CD4-positive, alpha-beta T cell treated with Interleukin-15 for 4 hours (primary cell): ENCODE data around the gene SNTA1.
"Not testable (repeated sequence)": the region's sequence is repeated elsewhere in the genome, so short reads cannot be mapped to it uniquely, and the experiment has no call there.

ENCODE experiments used
- DNase-seq: peaks from one replicate; pipeline ENCODE4 v3.0.0-alpha.2; 2020; ENCODE audit warnings: low spot score

Gene SNTA1

DNA sequence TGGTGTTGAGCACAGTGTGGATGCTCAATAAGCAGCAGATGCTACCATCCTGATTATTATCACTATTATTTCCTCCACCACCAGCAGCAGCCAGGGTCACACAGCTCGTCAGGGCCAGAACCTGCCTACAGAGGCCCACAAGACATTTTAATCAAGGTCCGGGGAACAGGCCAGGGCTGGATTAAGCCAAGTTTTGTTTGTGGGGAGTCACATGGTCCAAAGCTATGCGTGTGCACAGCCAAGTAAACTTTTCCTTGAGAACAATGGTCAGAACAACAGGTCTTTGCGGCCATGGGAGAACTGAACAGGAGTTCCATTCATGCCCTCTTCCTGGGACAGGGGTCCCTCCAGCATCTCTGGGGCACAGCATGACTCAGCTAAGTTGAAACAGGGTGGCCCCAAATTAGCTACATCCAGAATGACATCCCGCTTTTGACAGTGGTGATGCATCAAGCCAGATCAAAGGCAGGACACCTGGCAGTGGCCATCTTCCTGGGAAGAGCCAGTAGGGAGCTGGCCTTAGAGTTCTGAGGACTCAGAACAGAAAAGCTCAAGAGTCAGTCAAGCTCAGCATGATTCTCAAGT lies 11.7 kb downstream of the SNTA1 start:
- no peak for DNase-seq

GRCh38 chr20:33423875-33424274 lies 19.7 kb downstream of the SNTA1 start:
- DNase-seq, result not testable (repeated sequence)

GRCh38 chr20:33423141-33423834 lies 20.3 kb downstream of the SNTA1 start:
- DNase-seq, result no peak

DNA sequence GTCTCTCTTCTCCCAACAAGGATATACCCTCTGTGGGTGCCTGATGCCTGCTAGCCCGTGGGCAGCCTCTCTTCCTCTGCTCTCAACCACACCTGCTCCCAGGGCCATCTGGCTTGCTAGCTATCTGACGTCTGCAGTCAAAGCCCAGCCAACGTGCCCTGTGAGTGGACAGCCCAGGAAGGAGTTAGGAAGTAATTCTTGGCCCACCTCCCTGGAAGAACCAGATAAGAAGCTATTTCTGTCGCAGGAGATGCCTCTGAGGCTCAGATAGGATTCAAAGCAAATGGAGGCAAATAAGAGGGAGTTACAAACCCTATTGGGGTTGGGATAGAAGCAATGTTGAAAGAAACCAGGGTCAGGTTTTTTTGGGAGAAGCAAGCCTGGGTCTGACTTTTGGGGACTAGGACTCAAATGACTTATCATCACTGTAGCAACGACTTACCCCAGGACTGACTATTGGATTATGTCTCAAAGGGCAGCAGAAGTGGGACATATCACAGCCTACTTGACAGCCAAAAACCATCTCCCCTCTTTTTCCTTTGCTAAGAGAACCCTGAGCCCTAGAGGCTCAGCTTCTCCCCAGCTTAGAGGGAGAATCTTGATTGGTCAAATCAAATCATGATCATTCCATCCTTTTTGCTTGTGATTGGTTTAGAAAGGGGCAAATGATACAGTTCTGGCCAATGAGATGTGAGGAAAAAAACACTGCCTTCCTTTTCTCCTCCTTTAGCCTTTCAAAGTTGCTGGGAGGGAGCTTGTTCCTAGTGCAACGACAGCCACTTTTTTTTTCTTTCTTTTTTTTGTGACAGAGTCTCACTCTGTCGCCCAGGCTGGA lies 24.2 kb downstream of the SNTA1 start:
- DNase-seq, result no peak

- no peak for DNase-seq
These were observed 25.5 kb downstream of the SNTA1 start for GRCh38 chr20:33418033-33418432.

- no peak for DNase-seq
These were observed 27.6 kb downstream of the SNTA1 start for GRCh38 chr20:33415948-33416347.

DNA sequence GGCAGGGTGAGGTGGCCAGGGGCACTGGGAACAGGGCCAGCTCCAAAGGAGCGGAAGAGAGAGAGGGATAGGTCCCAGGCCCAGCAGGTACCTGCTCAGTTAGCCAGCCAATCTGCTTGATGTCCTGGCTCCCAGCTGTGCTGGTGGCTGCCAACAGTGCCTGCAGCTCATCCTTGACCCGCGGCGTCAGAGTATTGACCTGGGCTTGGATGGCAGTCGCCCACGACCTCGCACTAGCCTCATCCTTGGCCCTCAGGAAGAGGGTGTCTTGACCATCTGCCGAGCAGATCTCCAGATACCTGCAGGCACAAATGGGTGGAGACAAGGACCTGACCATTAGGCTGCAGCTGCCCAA lies 31.1 kb downstream of the SNTA1 start:
- no peak for DNase-seq

DNA sequence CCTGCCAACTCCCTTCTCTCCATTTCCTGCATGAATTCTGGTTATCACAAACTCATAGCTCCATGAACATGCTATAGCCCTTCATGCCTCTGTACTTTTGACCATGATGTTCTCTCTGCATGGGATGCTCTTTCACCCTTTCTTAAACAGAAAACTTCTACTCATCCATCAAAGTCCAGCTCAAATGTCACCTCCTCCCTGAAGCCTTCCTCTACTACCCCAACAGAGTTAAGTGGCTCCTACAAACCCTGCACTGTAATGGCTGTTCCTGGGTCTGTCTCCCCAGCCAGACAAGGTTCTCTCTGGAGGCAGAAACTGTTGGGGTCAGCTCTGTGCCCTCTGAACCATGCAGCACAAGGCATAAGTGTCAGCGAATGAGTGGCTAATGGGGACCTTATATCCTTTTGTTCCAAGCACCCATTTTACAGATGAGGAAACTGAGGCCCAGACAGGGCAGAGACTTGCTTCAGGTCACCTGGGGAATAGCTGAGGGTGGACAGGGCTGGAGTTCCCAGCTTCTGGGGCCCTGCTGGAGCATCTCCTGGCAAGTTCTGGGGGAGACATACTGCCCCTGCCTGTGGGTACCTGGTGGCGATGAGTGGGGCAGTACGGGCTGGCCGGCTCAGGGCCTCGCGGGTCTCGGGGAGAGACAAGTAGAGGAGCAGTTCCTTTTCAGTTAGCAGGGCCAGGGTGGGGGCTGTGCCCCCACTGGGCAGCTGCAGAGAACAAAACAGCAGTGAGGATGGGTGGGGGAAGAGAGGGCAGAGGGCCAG lies 31.7 kb downstream of the SNTA1 start:
- no peak for DNase-seq

GRCh38 chr20:33411242-33411641 lies 32.3 kb downstream of the SNTA1 start:
- DNase-seq, result no peak

DNA sequence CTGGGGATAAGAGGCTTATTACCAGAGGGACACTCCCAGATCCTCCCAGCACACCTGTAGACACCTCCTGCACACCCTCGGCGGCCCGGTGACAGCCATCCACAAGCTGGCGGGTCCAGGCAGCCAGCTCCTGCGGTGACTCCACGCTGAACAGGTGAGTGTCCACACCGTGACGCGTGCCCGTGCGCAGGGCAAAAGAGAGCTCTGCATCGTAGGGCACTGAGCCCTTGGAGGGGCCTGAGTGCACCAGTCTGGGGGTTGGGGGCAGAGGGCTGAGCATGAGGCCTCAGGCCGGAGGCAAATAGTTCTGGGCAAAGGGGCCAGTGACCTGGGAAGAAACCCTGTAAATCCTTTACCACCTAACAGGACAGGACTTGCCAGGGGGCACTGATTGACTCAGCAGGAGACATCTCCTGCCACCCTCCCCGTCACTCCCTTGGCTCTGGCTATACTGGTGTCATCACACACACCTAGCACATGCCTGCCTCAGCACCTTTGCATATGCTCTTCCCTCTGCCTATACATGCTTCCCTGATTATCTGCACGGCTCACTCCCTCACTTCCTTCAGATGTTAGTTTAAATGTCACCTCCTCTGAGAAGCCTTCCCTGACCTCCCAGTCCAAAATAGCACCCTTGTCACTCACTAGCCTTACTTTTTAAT lies 33.4 kb downstream of the SNTA1 start:
- no peak for DNase-seq

GRCh38 chr20:33408716-33409654 lies 34.6 kb downstream of the SNTA1 start:
- no peak for DNase-seq

- DNase-seq, result no peak
These were observed 35.2 kb downstream of the SNTA1 start for GRCh38 chr20:33408313-33408712.

GRCh38 chr20:33407796-33408195 lies 35.8 kb downstream of the SNTA1 start:
- no peak for DNase-seq

DNA sequence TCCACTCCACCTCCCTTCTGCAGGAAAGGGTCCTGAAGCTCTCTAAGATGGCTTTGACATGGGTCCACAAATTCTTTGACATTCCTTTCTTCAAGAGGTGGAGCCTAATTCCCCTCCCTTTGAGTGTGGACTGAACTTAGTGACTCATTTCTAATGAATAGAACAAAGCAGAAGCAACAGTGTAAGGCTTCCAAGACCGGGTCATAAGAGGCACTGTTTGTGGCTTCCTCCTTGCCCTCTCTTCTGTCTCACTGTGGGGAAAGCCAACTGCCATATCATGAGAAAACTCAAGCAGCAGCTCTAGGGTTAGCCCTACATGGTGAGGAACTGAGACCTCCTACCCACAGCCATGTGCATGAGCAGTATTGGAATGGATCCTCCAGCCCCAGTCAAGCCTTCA lies 36.3 kb downstream of the SNTA1 start:
- DNase-seq, result no peak

- DNase-seq, result no peak
These were observed 39.3 kb downstream of the SNTA1 start for GRCh38 chr20:33404281-33404680.

GRCh38 chr20:33401921-33402369 lies 41.6 kb downstream of the SNTA1 start:
- no peak for DNase-seq

GRCh38 chr20:33401184-33401920 lies 42.2 kb downstream of the SNTA1 start, which contains the start of gene CDK5RAP1:
Gene CDK5RAP1, minus strand, starts transcription at chr20:33401519. Its CDS starts 4,455 bp downstream, at chr20:33397064.
- peak; percentile 87 for DNase-seq

GRCh38 chr20:33400812-33401183 lies 42.8 kb downstream of the SNTA1 start:
- no peak for DNase-seq

- DNase-seq, result no peak
These were observed 43.6 kb downstream of the SNTA1 start for GRCh38 chr20:33399924-33400323.

DNA sequence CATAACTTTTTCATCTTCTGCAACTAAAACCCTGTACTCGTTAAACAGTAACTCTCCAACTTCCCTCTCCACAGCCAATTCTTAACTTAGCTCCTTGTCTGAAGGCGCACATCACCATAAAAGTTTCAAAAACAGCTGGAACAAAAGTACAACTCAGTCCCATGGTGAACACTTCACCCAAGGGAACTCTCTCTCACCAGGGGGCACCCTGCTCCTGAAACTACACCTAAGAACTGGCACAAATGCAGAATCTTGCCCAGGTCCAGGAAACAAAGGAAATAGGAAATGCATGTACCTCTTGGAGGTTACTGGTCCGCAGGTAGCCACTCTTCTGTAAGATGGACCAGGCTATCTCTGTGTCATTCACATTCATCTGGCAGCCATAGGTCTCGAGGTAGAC lies 48.8 kb downstream of the SNTA1 start:
- DNase-seq, result no peak
